K562 (cell line): Measurements from ENCODE around the gene CHCHD6. TPM values are rescaled to one million over a fixed set of nuclear protein-coding genes. Genes with fewer than 3 reads are reported as not detected.

Experiments used
- ATAC-seq: fragments of 200-7000 bp; cut with Tn5 transposase; 3 replicates; pipeline ENCODE4 v1.9.1; 2020; ENCODE audit warnings: moderate library complexity
- BruUV-seq: library from RNA; stranded (reverse); fragments of 400-500 nt; replicated peaks from 2 replicates; lab custom pipeline; 2021; lab: Mats Ljungman, UMichigan
- CTCF ChIA-PET: fragments of 300-600 bp; formaldehyde crosslinking; extraction: SDS; loops from one replicate; lab custom pipeline; 2021; ENCODE audit warnings: low intra/inter-chr PET ratio; lab: Yijun Ruan, JAX
- POLR2A ChIA-PET: fragments of 300-600, 350-650 bp; sonication (Branson Sonifier 250); formaldehyde crosslinking; extraction: SDS; loops from one replicate; lab custom pipeline; 2021; ENCODE audit warnings: antibody characterized with exemption, inconsistent platforms; lab: Yijun Ruan, JAX
- DNase-seq, 4 experiments: peaks; one replicate each; pipeline versions ENCODE4 v3.0.0 to v3.0.0-alpha.2; 2011 to 2018; ENCODE audit warnings: low spot score in 3 of 4, mixed read lengths in 3 of 4; ENCODE audit errors: extremely low read depth in 1 of 4
- FAIRE-seq: peaks from 2 replicates; lab custom pipeline; 2011; peaks lifted over from hg19 to GRCh38; lab: Jason Lieb, UNC
- H2AFZ ChIP-seq: 2 replicates; pipeline ENCODE4 v1.6.0; 2011; ENCODE audit warnings: low read depth, low read length, control low read depth, inconsistent platforms
- H3K27ac ChIP-seq: fragments of 200-600 bp; 3 replicates; pipeline ENCODE4 v1.8.0; 2011; ENCODE audit warnings: low read depth, mild to moderate bottlenecking, control low read depth, inconsistent platforms, low read length, moderate library complexity, mixed read lengths; ENCODE audit errors: extremely low read depth
- H3K27me3 ChIP-seq, 2 experiments: fragments of 300-600 bp in 1 of 2; 2 replicates in 1 of 2; 3 replicates in 1 of 2; pipeline versions ENCODE4 v1.6.0 to v1.8.0; 2011; ENCODE audit warnings: inconsistent platforms in 2 of 2, low read length in 2 of 2, mild to moderate bottlenecking in 1 of 2, mixed read lengths in 1 of 2, moderate library complexity in 1 of 2; ENCODE audit not compliant: control insufficient read depth in 2 of 2, insufficient read depth in 2 of 2
- H3K36me3 ChIP-seq: fragments of 300-600 bp; 3 replicates; pipeline ENCODE4 v1.8.0; 2011; ENCODE audit warnings: mild to moderate bottlenecking, low read length, inconsistent platforms; ENCODE audit not compliant: control insufficient read depth, insufficient read depth
- H3K4me1 ChIP-seq, 2 experiments: fragments of 200-600 bp in 1 of 2; replicated peaks in 1 of 2; 2 replicates in 1 of 2; 3 replicates in 1 of 2; pipeline versions ENCODE4 v1.5.1 to v1.8.0; 2011; ENCODE audit warnings: inconsistent platforms in 2 of 2, low read length in 2 of 2, mild to moderate bottlenecking in 1 of 2, mixed read lengths in 1 of 2, moderate library complexity in 1 of 2; ENCODE audit not compliant: control insufficient read depth in 2 of 2, insufficient read depth in 2 of 2
- H3K4me2 ChIP-seq: 2 replicates; pipeline ENCODE4 v1.6.1; 2011; ENCODE audit warnings: low read length, control low read depth, inconsistent platforms, mixed read lengths; ENCODE audit not compliant: insufficient read depth
- H3K4me3 ChIP-seq: fragments of 200-600 bp; sonication (generic), shearing (Covaris generic); 2 replicates; pipeline ENCODE4 v1.5.1; 2016; ENCODE audit warnings: control low read depth, inconsistent platforms
- H3K79me2 ChIP-seq: fragments of 200-600 bp; 3 replicates; pipeline ENCODE4 v1.8.0; 2011; ENCODE audit warnings: low read length, inconsistent platforms; ENCODE audit not compliant: control insufficient read depth, insufficient read depth
- H3K9ac ChIP-seq, 2 experiments: 2 replicates each; pipeline versions ENCODE4 v1.6.0 to v1.6.1; 2011; ENCODE audit warnings: low read depth in 2 of 2, low read length in 2 of 2, control low read depth in 1 of 2, inconsistent platforms in 1 of 2, mild to moderate bottlenecking in 1 of 2, mixed read lengths in 1 of 2; ENCODE audit not compliant: insufficient read depth in 1 of 2
- H3K9me1 ChIP-seq: one replicate; pipeline ENCODE4 v1.6.0; 2011; ENCODE audit warnings: inconsistent platforms, mild to moderate bottlenecking, low read length, moderate library complexity; ENCODE audit not compliant: control insufficient read depth, insufficient read depth
- H3K9me3 ChIP-seq: replicated peaks from 2 replicates; pipeline ENCODE4 v1.5.1; 2011; ENCODE audit warnings: low read depth, low read length, inconsistent platforms; ENCODE audit not compliant: control insufficient read depth, insufficient read depth
- H4K20me1 ChIP-seq: replicated peaks from 2 replicates; pipeline ENCODE4 v1.6.1; 2011; ENCODE audit warnings: low read length, inconsistent platforms, mixed read lengths; ENCODE audit not compliant: control insufficient read depth, insufficient read depth
- CTBP1 ChIP-seq: fragments of 450-650 bp; IDR thresholded peaks from 2 replicates; pipeline ENCODE4 v1.6.1; 2016; ENCODE audit warnings: borderline replicate concordance
- NCOR1 ChIP-seq: fragments of 450-650 bp; IDR thresholded peaks from 2 replicates; pipeline ENCODE4 v1.6.1; 2016; ENCODE audit warnings: mild to moderate bottlenecking, moderate library complexity
- PHF21A ChIP-seq: fragments of 450-650 bp; IDR thresholded peaks from 2 replicates; pipeline ENCODE4 v1.6.1; 2017; ENCODE audit warnings: low read depth, borderline replicate concordance
- WHSC1 ChIP-seq: IDR thresholded peaks from one replicate; pipeline ENCODE4 v1.6.1; 2012; ENCODE audit warnings: low read length, control low read depth, inconsistent platforms
- WGBS: fragments of 100-300 bp; shearing (Covaris generic); methylation state at CpG from one replicate; pipeline ENCODE4 v1.1.6; 2016; ENCODE audit warnings: low coverage, mixed read lengths; ENCODE audit not compliant: insufficient coverage; ENCODE audit errors: missing lambda C conversion rate; 5-methylcytosine and 5-hydroxymethylcytosine counted together
- in situ Hi-C: fragments of 300-500 bp; cut with MboI; formaldehyde crosslinking; loops from 4 replicates; pipeline ENCODE4 v1.15.0; 2018; ENCODE audit warnings: inconsistent platforms, mixed read lengths
- intact Hi-C: fragments of 100-400 bp; cut with micrococcal nuclease; formaldehyde crosslinking; loops from 2 replicates; pipeline ENCODE4 v1.14.2; 2022
- polyA plus RNA-seq, 8 experiments: library from polyadenylated mRNA; depleted of rRNA in 4 of 8; stranded (reverse) in 5 of 8; unstranded in 3 of 8; fragments of >200 nt; fragmentation: Nextera tagmentation in 2 of 8; fragmentation: Illumina TruSeq in 1 of 8; extraction: Ambion mirVana in 2 of 8; extraction: Trizol in 1 of 8; gene quantifications; 2 replicates each; pipeline versions ENCODE4 v1.2.1 to v1.2.3, GENCODE V29; 2011 to 2014; ENCODE audit warnings: inconsistent platforms in 1 of 8, missing spikeins in 1 of 8
- total RNA-seq, 7 experiments: library from RNA; depleted of rRNA in 6 of 7; stranded (reverse); fragments of >200 nt in 6 of 7; fragmentation: Illumina TruSeq in 2 of 7; extraction: Trizol in 2 of 7; gene quantifications; 2 replicates each; pipeline versions ENCODE4 v1.2.1 to v1.2.3, GENCODE V29; 2011 to 2021; ENCODE audit warnings: low replicate concordance in 1 of 7

The CHCHD6 gene
- total and polyA plus RNA-seq, 9 of the 15 experiments (the other 6 are each of a cell fraction or from before 2014, with no cell fraction given) = 4.6 to 18.6 (median 10.9) TPM

GRCh38 chr3:126667631-126668449, 36.2 kb upstream of the CHCHD6 start:
- under 1% methylated on average over 13 of the region's 15 CpGs for WGBS
- H3K9me3 ChIP-seq = no peaks in the 10 kb centered on the region
- H3K9ac ChIP-seq = no peak overlapping the region
- no peak overlapping the region for H3K4me2 ChIP-seq
- H3K9me1 ChIP-seq = no peaks in the 10 kb centered on the region
- DNase-seq (no peak), FAIRE-seq (no peak), ATAC-seq (no peak)
- in situ Hi-C loops = no loop called here
- no peaks in the 10 kb centered on the region for H4K20me1 ChIP-seq
- no TSS peak for BruUV-seq
- H3K27ac ChIP-seq = no peak overlapping the region
- no peaks in the 10 kb centered on the region for H3K79me2 ChIP-seq
- H3K4me1 ChIP-seq = no peaks in the 10 kb centered on the region
- ChIA-PET POLR2A (interaction anchor here (0.5 to 1.0 kb wide), 4 partner anchors 10 to 409 kb away, joined by 3 to 4 read pairs (median 3); no protein-coding TSS in a partner anchor), CTCF (no interaction called here)
- intact Hi-C loops = loop anchor here (10.0 kb wide), 1 partner anchor 143 kb away; the partner anchor contains the start of gene CHST13
- no peak overlapping the region for H2AFZ ChIP-seq
- no peaks in the 10 kb centered on the region for H3K36me3 ChIP-seq
- TF ChIP-seq PHF21A (no peak), NCOR1 (no peak), CTBP1 (no peak), WHSC1 (no peak)
- no peak overlapping the region for H3K4me3 ChIP-seq
- peaks cover 0 to 32% of the 10 kb centered on the region in 2 experiments; a peak in 2 of 5 replicates for H3K27me3 ChIP-seq
